HK-2 (cell line): Measurements from ENCODE around the gene PXDN.
"Not testable (repeated sequence)": the region's sequence is repeated elsewhere in the genome, so short reads cannot be mapped to it uniquely, and the experiment has no call there.

Experiments
- DNase-seq: peaks from one replicate; pipeline ENCODE4 v3.0.0-alpha.2; 2018; ENCODE audit not compliant: unreplicated experiment

Gene PXDN

DNA sequence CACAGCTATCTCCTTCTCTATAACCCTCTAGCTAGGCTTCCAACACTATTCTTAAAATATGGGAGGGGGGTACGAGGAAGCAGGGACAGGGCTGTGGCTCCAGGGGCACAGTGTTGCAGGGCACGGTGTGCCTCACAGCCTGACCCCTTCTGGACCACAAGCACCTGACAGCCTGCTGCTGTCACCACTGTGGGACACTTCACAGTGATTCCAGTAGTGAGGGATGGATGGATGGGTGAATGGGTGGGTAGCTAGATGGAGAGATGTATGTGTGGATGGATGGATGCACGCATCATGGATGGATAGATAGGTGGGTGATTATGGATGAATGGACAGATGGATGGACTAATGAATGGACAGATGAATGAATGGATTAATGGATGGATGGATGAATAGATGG, 21.6 kb downstream of the PXDN start:
- DNase-seq: no peak

DNA sequence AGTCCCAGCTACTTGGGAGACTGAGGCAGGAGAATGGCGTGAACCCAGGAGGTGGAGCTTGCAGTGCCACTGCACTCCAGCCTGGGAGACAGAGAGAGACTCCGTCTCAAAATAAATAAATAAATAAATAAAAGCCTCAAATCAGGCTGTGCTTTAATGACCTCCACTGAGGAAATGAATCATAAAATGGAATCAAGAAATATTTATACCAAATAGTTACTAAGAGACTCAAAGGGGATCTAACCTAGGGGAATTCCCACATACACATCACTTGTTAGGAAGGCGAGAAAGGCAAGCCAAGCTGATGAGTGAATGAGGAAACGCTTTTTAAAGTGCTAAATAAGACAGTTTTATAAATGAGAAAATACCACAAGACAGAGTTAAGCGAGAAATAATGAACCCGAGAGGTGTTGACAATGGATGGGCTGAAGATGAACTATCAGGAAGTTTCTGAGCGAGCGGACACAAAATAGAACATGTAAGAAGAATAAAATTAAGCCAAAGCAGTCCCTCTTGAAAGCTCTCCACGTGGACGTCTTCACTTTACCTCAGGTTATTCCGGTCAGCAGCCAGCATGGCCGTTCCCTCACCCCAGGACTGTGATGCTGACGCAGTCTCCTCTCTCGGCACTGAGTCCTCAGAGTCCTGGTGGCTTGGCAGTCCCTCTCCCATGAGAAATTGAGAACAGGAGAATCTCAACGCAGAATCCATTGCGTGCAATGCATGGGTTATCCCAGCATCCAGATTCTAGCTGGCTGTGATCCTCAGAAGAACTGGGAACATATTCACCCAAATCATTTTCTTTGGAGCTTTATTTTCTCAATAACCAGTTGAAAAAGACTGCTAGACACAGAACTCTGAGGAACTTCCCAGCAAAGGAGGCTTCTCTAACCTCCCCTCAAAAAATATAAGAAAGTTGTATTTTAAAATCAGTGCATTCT, 22.3 kb downstream of the PXDN start:
- peak; percentile 55 for DNase-seq

DNA sequence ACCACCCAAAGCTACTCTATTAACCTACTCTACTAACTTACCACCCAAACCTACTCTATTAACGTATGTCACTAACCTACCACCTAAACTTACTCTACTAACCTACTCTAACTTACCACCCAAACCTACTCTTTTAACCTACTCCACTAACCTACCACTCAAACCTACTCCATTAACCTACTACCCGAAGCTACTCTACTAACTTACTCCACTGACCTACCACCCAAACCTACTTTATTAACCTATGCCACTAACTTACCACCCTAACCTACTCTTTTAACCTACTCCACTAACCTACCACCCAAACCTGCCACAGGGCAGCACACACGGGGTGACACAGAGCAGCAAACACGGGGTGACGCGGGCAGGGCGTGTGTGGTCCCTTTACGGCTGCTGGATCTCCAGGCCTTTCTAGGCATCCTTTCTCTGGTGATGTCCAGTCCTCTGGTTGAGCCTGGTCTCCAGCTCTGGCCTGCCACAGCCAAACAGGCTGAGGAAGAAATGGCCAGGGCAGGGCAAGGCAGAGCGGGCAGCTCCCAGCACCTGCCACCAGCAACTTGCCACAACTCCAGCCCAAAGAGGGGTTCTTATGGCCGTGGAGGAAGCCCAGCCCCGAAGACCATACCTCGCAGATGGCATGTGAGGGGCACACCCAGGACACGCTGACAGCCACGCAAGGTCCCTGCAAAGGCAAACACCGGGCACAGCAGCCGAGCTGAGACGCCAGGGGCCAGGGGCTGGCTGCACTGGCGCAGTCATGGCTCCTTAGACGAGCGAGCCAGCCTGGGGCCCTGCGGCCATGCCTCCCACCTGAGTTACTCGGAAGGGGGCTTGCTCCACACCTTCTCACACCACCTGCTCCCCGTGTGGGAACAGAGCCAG, 25.7 kb downstream of the PXDN start:
- DNase-seq: no peak

DNA sequence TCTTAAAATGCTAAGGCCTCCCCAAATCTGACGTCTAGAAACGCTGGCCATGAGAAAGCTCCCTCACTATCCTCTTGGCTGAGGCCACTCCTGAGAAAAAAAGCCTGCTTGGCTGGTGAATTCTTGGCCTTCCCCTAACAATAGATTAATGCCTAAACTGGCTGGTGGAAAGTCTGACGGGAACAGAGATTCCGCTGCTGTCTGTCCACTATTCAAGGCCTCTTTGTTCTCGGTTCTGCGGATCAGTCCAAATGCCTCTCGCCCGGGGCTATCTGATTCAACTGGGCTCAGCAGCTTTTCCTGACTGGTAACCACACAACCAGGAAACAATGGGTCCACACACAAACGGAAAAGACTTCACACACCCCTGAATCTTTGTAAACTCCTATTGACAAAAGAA, 27.2 kb downstream of the PXDN start:
- no peak for DNase-seq

DNA sequence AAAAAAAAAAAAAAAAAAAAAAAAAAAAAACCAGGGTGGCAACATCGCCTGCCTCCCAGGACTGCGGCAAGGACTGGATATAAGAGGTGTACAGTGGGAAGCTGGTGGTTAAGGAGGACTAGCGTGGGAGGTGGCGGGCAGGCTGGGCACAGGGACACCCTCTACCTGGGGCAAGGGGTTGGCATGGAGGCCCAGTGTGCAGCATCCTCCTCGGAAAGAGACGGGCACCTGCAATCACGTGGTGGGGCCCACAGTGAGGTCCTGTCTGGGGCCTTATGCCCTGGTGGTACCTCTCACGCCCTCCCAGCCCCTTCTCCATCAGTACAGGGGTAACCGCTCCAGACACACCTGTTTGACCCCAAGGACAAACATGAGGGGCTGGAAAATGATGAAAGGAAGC, 27.9 kb downstream of the PXDN start:
- DNase-seq: no peak

DNA sequence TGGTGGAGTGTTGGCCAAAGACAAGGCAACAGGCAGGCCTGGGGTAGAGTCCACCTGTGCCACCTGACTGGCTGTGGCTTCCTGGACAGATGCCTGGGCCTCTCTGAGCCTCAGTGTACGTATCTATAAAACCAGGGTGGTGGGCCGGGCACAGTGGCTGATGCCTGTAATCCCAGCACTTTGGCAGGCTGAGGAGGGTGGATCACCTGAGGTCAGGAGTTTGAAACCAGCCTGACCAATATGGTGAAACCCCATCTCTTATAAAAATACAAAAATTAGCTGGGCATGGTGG, 28.4 kb downstream of the PXDN start:
- DNase-seq: not testable (repeated sequence)

DNA sequence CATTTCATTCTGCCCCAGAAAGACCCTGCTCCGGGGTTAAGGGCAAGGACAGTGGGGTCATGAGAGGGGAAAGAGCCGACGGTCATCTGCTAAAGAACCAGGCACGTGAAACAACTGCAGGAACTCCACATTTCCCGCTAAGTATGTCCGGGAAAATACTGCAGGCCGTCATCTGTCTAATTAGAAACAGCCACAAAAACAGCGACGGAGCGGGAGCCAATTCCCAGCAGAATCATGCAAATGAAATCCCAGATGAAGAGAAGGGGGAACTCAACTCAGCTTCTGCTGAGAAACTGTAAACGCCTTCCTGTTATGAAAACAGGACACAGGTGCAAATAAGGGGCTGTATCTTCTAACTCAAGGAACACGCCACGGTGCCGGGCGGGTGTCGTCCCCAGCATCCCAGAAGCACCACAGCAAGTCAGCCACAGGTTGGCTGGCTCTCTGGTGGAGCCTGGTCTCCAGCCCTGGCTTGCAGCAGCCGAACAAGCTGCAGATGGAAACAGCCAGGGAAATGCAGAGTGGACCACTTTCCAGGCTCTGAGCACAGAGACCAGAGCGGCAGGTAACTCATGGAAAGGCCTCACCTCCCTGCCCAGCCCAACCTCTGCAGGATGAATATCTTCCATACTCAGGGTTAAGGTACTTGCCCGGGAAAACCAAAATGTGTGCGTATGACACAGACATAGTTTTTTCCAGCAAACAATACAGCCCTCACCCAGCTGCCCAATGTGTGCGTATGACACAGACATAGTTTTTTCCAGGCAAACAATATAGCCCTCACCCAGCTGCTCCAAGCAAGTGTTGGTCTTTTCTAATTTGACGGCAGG, 28.9 kb downstream of the PXDN start:
- DNase-seq: no peak

DNA sequence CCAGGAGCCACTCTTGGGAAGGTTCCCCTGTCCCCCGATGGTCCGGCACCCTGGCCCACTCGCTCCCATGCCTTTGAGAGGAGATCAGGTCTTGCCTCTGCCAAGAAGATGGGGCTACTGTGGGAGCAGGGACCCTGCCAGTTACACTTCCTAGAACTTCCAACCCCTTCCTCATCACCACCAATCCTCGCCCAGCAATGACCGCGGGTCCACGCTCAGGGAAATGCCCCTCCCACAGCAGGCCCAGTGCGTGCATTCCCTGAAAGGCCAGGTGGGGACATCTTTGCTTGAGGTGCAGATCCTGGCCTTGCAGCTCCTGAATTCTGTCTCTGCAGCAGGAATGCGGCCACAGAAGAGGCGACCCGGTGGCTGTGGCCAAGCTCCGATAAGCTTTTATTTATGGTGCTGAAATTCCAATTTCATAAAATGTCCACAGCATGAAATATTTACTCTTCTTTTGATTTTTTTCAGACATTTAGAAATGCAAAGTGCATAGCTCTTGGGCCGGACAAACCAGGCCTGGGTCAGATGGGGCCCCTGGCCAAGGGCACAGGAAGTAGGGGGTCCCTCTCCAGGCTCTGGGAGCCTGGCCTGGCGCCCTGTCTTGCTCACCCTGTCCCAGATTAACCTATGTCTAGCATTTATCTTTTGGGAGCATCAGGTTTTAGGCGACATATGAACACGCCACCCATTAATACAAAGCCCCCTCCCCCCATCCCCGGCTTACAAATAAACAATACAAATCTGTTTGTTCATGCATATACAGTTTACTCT, 29.8 kb downstream of the PXDN start:
- DNase-seq: no peak

DNA sequence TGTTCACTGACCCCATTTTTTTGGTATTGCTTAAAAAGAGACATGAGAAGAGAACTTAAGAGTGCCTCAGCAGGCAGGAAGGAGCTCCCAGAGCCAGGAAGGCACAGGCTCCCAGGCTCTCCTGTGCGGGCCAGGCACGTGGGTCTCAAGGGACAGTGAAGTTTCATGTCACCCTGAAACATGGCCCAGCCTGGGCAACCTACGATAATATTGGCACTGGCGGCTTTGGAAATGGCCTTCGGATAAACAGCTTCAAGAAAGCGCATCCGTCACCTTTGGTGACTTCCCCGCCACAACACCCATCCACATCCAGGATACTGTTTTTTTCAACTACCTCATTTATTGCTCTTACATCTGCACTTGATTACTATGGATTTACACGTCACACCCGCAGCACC, 30.5 kb downstream of the PXDN start:
- DNase-seq: no peak

DNA sequence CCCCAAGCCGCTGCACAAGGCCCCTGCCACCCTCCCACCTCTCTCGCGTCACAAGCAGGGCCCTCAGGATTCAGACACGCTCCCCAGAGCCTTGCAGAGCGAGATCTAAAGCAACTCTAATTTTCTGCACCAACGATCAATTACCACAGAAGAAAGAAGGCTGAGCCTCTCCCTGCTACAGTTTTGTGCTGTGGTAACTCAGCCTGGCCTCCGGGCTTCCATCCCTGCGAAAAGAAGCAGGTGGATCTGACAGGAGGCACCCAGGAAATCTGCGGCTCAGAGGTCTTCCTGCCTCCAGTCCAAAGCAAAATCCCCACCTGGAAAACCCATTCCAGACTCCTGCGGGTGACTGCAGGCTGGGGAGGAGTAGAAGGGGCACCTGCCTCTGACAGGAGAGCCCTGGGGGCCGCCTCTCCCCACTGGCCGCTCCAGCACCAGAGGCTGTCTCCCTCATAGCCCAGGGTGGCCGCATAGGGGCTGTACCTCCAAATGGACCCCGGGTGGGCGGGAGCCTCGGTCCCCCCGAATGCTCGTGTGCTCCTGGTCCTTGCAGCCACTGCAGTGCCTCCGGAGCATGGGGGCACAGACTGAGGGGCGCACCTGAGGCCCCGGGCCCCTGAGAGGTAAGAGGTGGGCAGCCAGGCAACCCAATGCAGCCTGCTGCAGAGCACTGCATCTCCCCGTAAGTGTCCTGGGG, 31.0 kb downstream of the PXDN start:
- no peak for DNase-seq

DNA sequence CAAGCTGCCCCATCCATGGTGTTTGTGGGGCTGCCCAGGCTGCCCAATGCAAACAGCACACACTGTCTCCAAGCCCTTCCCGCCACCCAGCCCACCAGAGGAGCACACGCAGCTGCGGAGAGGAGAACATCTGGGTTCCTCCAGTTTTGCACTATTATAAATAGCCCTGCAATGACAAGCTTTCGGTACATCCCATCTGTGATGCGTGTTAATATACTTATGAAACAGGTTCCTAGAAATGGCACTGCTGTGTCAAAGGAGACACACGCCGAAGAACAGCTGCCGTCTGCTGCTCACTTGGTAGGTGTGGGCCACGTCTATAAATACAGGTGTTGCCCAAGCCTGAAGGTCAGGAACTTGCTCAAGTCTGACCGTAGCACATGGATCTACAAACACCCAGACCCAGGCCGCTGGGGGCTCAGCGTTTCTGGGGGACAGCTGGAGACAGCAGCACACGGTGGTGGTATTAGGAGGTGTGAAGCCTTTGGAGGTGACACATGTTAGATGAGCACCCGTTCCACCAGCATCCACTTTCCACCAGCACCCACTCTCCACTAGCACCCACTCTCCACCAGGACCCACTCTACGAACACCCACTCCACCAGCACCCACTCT, 34.3 kb downstream of the PXDN start:
- DNase-seq: no peak

DNA sequence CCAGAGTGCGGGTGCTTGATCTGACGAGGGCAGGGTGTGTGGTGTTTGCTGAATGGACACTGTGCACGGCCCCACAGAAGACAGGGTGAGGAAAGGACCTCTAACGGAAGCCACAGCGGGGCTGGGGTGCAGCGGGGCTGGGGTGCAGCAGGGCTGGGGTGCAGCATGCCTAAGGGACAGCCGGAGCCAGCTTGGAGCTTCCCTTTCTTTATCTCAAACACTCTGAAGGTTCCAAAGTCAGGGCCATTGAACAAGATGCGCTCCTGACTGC, 35.0 kb downstream of the PXDN start:
- no peak for DNase-seq

DNA sequence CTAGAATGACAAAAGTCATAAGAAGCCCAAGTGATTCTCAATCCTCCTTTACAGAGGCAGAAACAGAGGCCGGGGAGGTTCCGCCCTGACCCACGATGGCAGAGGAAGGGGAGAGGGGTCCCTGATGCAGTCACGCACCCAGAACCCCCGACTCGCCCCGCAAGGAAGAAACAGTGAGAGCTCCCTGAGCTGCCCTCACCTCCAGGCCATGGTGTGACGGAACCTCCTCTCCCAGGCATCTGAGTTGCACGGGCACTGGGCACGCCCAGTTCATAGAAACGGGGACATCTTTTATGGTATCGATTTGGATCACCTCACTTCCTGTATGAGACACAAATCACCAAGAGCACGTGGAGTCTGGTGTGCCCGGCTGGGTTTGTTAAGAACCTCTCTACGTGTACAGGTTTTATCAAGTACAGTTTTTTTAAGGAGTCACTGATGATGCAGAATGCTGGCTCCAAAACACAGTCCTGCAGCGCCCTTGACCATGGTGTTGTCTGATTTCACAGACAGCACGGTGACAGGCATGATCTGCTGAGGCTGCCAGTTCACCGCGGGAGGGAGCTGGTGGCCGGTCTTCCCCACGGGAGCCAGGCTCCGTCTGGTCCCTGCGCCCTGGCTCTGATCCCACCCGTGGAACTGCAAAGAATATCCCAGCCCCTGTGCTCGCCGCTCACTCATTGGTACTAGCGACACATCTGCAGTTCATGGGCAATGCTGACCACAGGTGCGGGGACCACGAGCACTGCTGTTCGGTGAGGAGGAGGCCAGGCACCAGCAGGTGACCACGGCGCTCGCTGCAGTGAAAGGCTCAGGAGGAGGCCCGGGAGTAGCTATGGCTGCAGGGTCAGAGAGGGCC, 35.6 kb downstream of the PXDN start:
- DNase-seq: no peak

DNA sequence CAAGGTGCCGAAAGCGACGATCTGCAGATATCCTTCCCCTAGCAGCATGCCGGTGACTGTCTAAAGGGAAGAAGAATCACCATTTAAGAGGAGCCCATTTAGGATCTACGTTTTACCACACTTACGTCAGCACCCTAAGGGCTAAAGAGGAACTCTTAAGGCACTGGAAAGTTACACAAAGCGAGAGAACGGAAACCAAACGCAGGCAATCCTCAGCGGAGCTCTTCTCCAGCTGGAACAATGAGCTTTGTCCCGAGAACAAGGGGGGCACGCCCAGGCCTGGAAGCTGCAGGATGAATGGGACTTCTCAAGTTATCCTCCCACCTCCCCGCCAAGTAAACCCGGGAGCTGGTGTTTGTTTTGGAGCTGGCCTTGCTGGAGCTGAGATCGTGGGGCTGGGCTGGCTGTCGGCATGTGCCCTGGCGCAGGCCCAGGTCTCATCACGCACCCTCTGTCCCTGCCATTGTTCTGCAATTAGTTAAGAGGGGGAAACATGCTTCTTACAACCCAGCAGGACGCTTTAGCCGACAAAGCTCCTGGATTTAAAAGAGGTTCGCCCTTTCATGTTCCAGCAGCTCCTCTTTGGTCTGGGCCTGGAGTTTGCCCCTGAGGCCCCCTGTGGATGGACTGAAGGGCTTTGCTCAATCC, 36.4 kb downstream of the PXDN start:
- no peak for DNase-seq

DNA sequence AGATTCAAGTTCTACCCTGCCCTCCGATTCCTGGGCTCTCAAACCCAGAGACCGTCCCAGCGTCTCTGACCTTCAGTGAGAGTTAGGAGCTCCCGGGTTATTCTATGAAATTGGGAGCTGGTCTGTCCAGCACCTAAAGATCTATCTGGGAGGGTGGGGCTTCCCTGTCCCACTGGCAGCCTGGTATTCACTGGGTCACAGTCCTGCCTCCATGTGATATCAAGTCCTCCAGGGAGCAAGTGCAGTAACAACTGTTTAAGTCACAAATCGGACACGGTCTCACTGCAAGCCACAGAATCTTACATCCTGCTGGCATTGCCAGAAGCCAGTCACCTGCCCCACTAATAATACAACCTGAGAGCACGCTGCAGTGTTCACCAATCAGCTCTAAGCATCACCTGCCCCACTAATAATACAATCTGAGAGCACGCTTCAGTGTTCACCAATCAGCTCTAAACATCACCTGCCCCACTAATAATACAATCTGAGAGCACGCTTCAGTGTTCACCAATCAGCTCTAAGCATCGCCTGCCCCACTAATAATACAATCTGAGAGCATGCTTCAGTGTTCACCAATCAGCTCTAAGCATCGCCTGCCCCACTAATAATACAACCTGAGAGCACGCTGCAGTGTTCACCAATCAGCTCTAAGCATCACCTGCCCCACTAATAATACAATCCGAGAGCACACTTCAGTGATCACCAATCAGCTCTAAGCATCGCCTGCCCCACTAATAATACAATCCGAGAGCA, 38.0 kb downstream of the PXDN start:
- DNase-seq: not testable (repeated sequence)

DNA sequence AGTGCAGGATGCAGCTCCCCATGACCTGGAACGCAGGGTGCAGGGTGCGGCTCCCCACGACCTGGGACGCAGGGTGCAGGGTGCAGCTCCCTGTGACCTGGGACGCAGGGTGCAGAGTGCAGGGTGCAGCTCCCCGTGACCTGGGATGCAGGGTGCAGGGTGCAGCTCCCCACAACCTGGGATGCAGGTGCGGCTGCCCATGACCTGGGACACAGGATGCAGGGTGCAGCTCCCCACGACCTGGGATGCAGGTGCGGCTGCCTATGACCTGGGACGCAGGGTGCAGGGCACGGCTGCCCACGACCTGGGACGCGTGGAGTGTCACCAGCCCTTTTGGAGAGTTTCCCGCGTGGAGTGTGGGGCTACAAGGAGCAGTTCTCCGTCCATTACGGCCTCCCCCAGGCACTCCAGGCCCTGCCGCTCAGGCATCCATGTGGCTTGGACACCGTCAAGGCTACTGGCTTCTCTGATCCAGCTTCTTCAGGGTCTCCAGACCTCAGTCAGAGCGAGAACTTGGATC, 38.7 kb downstream of the PXDN start:
- DNase-seq: no peak

DNA sequence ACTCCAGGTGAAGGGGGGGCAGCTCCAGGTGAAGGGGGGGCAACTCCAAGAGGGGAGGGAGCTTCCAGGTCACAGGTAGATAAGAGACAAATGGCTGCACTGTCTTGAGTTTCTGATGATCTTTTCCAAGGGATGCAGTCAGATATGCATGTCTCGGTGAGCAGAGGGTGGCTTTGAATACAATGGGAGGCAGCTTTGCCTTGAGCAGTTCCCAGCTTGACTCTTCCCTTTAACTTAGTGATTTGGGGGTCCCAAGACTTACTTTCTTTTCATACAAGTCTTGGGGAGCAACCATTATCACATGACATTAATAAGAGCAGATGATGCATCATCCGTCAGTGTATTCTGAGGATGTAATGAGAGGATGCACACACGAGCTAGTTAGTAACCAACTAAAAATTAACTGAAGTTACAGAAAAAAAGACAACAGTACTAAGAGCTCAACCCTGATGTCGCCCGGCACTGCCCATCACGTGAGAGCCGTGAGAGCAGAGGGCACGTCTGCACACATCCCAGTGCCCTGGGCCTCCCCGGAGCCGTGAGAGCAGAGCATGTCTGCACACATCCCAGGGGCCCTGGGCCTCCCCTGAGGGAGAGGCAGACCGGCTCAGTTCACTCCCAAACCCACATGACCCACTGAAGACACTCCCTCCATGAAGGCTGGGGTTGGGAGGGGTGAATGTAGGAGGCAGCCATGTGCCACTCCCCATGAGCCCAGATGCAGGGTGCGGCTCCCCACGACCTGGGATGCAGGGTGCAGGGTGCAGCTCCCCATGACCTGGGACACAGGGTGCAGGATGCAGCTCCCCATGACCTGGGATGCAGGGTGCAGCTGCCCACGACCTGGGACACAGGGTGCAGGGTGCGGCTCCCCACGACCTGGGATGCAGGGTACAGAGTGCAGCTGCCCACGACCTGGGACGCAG, 39.4 kb downstream of the PXDN start:
- DNase-seq: no peak
